GM21526 (cell line): Measurements from ENCODE around the gene GTF3C5.
"Not testable (repeated sequence)": the region's sequence is repeated elsewhere in the genome, so short reads cannot be mapped to it uniquely, and the experiment has no call there.

Source experiments
- ATAC-seq: cut with Tn5 transposase; IDR thresholded peaks from one replicate; pipeline ENCODE4 v1.9.1; 2021; ENCODE audit warnings: moderate library complexity; ENCODE audit not compliant: unreplicated experiment, low FRiP score

Gene GTF3C5

DNA sequence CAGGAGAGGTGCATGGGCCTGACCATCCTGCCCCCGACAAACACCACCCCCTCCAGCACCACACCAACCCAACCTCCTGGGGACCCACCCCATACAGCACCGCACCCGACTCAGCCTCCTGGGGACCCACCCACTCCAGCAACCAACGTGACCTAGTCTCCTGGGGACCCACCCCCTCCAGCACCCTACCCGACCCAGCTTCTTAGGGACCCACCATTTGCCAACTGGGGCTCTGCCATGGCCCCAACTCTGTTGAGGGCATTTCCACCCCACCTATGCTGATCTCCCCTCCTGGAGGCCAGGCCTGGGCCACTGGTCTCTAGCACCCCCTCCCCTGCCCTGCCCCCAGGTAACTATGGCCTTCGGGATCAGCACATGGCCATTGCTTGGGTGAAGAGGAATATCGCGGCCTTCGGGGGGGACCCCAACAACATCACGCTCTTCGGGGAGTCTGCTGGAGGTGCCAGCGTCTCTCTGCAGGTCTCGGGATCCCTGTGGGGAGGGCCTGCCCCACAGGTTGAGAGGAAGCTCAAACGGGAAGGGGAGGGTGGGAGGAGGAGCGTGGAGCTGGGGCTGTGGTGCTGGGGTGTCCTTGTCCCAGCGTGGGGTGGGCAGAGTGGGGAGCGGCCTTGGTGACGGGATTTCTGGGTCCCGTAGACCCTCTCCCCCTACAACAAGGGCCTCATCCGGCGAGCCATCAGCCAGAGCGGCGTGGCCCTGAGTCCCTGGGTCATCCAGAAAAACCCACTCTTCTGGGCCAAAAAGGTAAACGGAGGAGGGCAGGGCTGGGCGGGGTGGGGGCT lies 35.6 kb downstream of the GTF3C5 start:
- no peak for ATAC-seq

GRCh38 chr9:133067006-133067405 lies 36.2 kb downstream of the GTF3C5 start:
- ATAC-seq: no peak

- ATAC-seq: no peak
Measured at GRCh38 chr9:133067813-133068212, 37.0 kb downstream of the GTF3C5 start.

DNA sequence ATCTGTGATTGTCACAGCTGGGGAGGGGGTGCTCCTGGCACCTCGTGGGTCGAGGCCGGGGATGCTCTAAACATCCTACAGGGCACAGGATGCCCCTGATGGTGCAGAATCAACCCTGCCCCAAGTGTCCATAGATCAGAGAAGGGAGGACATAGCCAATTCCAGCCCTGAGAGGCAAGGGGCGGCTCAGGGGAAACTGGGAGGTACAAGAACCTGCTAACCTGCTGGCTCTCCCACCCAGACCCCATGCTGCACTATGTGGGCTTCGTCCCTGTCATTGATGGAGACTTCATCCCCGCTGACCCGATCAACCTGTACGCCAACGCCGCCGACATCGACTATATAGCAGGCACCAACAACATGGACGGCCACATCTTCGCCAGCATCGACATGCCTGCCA lies 37.6 kb downstream of the GTF3C5 start:
- not testable (repeated sequence) for ATAC-seq

DNA sequence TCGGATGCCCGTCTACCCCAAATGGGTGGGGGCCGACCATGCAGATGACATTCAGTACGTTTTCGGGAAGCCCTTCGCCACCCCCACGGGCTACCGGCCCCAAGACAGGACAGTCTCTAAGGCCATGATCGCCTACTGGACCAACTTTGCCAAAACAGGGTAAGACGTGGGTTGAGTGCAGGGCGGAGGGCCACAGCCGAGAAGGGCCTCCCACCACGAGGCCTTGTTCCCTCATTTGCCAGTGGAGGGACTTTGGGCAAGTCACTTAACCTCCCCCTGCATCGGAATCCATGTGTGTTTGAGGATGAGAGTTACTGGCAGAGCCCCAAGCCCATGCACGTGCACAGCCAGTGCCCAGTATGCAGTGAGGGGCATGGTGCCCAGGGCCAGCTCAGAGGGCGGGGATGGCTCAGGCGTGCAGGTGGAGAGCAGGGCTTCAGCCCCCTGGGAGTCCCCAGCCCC lies 39.7 kb downstream of the GTF3C5 start:
- not testable (repeated sequence) for ATAC-seq

DNA sequence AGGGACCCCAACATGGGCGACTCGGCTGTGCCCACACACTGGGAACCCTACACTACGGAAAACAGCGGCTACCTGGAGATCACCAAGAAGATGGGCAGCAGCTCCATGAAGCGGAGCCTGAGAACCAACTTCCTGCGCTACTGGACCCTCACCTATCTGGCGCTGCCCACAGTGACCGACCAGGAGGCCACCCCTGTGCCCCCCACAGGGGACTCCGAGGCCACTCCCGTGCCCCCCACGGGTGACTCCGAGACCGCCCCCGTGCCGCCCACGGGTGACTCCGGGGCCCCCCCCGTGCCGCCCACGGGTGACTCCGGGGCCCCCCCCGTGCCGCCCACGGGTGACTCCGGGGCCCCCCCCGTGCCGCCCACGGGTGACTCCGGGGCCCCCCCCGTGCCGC lies 40.2 kb downstream of the GTF3C5 start:
- not testable (repeated sequence) for ATAC-seq

- no peak for ATAC-seq
Measured at GRCh38 chr9:133071484-133072150, 40.8 kb downstream of the GTF3C5 start.

GRCh38 chr9:133072210-133072609 lies 41.4 kb downstream of the GTF3C5 start:
- ATAC-seq: not testable (repeated sequence)

- ATAC-seq: no peak
Measured at GRCh38 chr9:133073086-133074014, 42.6 kb downstream of the GTF3C5 start.

DNA sequence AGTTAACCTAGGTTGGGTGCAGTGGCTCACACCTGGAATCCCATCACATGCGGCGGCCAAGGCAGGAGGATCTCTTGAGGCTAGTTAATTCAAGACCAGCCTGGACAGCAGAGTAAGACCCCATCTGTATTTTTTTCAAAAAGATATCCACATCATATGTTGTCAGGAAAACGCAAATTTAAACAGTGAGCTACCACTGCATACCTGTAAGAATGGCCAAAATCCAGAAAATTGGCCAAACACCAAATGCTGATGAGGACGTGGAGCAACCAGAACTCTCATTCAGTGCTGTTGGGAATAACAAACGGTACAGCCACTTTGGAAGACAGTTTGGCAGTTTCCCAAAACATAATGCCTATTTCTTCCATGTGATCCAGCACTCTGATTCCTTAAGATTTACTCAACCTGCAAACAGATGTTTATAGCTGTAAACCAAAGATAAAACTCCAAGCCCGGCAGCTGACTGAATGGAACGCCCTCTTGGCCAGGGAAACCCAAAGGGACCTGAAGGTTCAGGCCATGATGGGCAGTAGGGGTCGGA lies 43.4 kb downstream of the GTF3C5 start:
- no peak for ATAC-seq

DNA sequence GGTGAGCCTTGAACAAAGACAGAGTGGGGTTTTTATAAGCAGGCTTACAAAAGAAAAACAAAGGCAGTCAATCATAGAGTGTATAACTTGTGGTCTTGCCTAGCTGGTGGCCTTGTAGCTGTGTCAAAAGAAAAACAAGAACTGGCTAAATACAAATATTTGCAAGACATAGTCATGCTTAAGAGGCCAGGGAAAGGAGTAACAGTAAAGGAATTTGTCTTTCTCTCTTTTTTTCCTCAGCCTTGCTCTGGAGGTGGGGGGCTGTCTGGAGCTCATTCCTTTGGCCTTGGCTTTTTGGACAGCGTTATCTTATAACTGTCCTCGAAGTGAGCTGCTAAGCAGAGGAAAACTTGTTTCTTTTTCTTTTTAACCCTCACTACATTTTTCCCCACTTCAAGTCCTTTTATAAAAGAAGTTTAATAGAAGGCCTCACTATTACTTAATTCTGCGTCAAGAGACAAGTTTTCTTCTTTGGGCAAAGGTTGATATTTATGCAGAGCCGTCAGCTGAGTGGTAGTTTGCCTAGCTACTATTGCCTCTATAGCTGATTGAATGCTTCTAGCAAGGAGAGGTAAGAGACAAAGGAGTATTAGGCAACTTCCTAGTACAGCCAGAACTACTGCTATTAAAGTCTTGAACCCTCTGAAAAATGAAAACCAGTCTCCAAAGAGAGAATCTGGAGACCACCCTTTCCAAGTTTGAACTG lies 45.3 kb downstream of the GTF3C5 start:
- no peak for ATAC-seq

- no peak for ATAC-seq
Measured at GRCh38 chr9:133076691-133077090, 45.9 kb downstream of the GTF3C5 start.

GRCh38 chr9:133078486-133078885 lies 47.7 kb downstream of the GTF3C5 start:
- no peak for ATAC-seq

GRCh38 chr9:133080161-133080560 lies 49.4 kb downstream of the GTF3C5 start:
- ATAC-seq: no peak

DNA sequence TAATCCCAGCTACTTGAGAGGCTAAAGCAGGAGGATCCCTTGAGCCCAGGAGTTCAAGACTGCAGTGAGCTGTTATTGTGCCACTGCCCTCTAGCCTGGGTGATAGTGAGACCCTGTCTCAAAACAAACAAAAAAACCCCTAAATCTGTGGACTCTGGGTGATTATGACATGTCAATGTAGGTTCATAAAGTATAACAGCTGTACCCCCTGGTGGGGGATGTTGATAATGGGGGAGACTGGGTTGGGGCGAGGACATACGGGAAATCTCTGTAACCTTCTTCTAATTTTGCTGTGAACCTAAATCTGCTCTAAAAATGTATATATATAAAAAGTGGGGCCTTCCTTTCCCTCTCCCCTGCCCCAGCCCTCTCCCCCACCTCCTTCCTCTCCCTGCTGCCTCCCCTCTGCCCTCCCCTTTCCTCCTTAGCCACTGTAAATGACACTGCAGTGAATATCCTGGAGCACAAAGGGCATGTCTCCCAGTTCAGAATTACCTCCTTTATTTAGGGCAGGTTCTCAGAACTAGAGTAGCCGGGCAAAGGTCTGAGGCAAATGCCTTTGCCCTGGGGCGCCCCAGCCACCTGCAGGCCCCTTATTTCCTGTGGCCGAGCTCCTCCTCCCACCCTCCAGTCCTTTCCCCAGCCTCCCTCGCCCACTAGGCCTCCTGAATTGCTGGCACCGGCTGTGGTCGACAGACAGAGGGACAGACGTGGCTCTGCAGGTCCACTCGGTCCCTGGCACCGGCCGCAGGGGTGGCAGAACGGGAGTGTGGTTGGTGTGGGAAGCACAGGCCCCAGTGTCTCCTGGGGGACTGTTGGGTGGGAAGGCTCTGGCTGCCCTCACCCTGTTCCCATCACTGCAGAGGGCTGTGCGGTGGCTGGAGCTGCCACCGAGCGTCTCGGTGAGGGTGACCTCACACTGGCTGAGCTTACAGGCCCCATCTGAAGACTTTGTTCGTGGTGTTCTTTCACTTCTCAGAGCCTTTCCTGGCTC lies 50.3 kb downstream of the GTF3C5 start:
- ATAC-seq: not testable (repeated sequence)

DNA sequence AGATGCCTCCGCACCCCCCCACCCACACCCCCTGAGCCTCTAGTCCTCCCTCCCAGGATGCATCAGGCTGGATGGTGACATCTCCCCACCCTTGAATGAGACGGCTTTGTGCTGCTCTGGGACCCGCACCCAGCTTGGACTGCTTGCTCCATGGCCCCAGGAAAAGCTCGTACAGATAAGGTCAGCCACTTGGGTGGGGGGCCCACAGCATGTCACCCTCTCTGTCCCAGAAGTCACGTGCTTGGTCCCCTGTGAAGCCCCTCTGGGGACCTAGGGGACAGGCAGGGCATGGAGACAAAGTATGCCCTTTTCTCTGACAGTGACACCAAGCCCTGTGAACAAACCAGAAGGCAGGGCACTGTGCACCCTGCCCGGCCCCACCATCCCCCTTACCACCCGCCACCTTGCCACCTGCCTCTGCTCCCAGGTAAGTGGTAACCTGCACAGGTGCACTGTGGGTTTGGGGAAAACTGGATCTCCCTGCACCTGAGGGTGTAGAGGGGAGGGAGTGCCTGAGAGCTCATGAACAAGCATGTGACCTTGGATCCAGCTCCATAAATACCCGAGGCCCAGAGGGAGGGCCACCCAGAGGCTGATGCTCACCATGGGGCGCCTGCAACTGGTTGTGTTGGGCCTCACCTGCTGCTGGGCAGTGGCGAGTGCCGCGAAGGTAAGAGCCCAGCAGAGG lies 51.3 kb downstream of the GTF3C5 start:
- not testable (repeated sequence) for ATAC-seq

- ATAC-seq: not testable (repeated sequence)
Measured at GRCh38 chr9:133083688-133084087, 52.9 kb downstream of the GTF3C5 start.

- ATAC-seq: not testable (repeated sequence)
Measured at GRCh38 chr9:133086212-133086860, 55.5 kb downstream of the GTF3C5 start.
